NOMO-1 treated with dmso at 0.1 percent for 144 hours (cell line): ENCODE results near the gene DIP2A.
"Not testable (repeated sequence)": the region's sequence is repeated elsewhere in the genome, so short reads cannot be mapped to it uniquely, and the experiment has no call there.

Experiments
- DNase-seq: peaks from one replicate; lab custom pipeline; 2025; ENCODE audit not compliant: unreplicated experiment; lab: John Stamatoyannopoulos, UW

Gene DIP2A

DNA sequence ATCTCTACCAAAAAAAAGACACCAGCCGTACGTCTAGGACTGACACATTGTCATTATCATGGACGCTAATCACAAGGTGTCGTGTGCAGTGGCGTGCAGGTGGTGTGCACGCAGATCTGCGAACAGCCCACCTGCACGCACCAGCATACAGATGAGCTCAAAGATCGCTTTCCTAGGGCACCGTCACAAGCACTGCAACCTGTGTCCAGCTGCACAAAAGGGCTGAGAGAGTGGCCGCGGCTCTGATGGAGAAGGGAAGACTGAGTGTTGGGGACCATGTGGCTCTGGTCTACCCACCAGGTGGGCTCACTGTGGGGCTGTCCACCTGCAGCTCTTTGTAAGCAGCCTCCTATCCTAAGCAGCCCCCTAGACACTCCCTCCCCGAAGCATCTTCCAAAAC, 95.3 kb downstream of the DIP2A start:
- no peak for DNase-seq

GRCh38 chr21:46554431-46555224, 95.9 kb downstream of the DIP2A start:
- DNase-seq, result no peak

- DNase-seq, result no peak
Observed at GRCh38 chr21:46555225-46555617, 96.5 kb downstream of the DIP2A start.

- no peak for DNase-seq
Observed at GRCh38 chr21:46555678-46556077, 97.0 kb downstream of the DIP2A start.

DNA sequence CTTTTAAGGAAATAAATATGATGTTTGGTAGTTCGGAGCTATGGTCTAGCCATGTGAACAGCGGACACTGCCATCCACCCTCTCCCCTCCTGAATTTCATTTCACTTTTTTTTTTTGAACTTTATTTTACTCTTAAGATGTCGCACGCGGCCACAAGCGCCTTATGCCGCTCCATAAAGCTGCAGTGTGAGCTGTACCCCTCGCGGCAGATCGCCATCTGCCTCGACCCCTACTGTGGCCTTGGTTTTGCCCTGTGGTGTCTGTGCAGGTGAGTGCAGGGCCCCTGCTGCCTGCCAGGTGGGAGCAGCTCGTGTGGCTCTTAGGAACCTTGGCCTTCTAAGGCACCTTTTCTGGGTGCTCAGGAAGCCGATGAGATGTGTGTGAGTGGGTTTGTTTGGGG, 98.1 kb downstream of the DIP2A start:
- no peak for DNase-seq

GRCh38 chr21:46557469-46557868, 98.8 kb downstream of the DIP2A start:
- no peak for DNase-seq

DNA sequence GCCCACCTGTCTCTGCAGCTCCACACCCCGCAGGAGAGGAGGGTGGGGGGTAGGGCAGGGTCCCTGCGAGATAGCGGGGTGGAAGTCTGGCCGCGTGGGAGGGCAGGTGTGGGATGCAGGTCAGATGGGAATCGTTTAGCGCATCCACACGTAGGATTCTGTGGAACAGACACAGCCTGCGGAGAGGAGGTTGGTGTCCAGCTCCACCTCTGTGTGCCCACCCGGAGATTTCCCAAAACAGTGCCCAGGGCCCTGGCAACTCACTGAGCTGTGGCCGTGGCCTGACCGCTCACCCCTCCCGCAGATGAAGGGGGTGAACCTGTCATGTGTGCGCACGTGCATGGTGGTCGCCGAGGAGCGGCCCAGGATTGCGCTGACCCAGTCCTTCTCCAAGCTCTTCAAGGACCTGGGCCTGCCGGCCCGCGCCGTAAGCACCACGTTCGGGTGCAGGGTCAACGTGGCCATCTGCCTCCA, 99.3 kb downstream of the DIP2A start:
- DNase-seq, result no peak

GRCh38 chr21:46559291-46559983, 100.7 kb downstream of the DIP2A start:
- DNase-seq, result no peak

- no peak for DNase-seq
Observed at GRCh38 chr21:46560568-46561444, 102.1 kb downstream of the DIP2A start.

DNA sequence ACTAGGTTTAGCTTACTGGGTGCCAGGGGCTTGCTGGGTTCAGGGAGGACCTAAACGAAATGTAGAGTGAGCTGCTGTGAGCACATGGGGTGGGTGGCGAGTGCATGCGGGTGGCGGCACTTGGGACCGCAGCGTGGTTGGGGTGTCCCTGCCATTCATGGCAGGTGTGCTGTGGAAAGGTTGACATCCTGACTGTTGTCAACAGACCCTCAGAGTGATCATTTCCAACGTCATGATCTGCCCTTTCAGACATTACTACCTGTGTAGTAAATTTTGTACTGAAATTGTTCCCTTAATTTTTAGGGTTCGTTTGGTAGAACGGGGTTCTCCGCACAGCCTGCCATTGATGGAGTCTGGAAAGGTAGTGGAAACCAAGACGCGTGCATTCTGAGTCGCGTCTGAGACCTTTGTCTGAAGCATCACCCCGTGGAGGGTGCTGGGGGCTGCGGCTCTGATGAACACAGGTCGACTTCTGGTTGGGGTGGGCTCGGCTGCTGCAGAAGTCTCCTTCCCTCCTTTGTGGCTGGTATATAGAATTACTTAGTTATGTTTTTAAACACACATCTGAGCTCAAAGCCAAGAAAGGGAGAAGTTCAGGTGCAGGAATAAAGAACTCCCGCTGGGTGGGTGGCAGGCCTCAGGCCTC, 102.9 kb downstream of the DIP2A start:
- no peak for DNase-seq

DNA sequence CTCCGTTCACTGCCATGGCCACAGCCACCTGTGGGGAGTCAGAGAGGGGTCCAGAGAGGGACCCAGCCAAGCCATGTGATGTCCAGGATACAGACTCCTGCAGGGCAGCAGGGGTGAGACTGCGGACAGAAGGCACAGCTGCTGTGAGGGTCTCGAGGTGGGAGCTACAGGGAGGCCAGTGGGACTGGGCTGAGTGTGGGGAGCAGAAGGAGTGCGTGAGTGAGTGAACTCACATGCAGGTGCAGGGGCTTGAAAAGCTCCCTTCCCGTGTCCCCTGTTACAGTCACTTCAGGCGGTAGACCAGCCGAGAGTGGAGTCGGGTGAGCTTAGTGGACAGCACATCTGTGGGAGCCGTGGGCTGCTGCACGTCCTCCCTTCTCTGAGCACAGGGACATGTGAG, 103.8 kb downstream of the DIP2A start:
- DNase-seq, result no peak

GRCh38 chr21:46562964-46563607, 104.4 kb downstream of the DIP2A start:
- DNase-seq, result no peak

GRCh38 chr21:46564391-46564790, 105.7 kb downstream of the DIP2A start:
- DNase-seq, result no peak

GRCh38 chr21:46567348-46567747, 108.7 kb downstream of the DIP2A start:
- DNase-seq, result no peak

- no peak for DNase-seq
Observed at GRCh38 chr21:46568562-46568961, 109.9 kb downstream of the DIP2A start.

DNA sequence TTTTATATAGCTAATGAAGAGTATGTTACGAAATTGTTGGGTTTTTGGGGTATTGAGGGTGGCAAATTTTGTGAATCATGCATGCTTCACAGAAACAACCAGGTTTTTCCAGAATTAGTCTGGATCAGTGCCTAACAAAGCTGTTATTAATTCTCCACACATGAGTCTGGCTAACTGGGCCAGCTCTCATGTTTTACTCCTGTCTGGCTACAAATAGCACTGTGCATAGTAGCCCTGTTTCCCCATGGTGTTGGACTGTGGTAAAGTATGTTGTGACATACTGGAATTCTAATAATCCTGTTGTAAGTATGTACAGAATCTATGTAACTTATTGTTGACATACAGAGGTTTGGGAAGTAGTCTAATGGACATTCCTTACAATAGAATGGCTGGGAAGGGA, 110.4 kb downstream of the DIP2A start:
- no peak for DNase-seq

- DNase-seq, result no peak
Observed at GRCh38 chr21:46570119-46570518, 111.4 kb downstream of the DIP2A start.

DNA sequence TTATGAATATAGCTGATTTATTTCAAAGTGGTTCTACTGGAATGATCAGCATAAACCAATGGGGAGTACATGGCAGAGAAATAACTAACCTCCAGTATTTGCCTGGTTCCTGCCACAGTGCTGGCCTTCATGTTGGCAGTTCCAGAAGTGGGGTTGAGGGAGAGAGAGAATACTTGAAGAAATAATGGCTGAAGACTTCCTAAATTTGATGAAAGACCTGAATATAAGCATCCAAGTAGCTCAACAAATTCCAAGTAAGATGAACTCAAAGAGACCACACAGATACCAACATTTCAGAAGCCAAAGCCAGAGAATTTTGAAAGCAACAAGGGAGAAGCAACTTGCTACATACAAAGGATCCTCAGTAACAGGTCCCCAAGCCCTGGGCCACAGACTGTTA, 111.9 kb downstream of the DIP2A start:
- no peak for DNase-seq

DNA sequence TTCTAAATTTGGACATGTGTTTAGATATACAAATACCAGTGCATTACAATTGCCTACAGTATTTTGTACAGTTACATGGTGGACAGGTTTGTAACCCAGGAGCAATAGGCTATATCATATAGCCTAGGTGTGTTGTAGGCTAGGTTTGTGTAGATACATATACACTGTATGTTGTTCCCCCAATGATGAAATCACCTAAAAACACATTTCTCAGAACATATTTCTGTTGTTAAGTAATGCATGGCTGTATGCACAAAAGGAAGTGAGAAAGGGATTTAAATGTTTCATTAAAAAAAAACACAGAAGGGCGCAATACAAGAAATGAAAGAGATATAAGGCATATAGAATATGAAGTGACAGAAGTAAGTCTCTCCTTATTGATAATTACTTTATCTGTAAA, 114.2 kb downstream of the DIP2A start:
- no peak for DNase-seq

- DNase-seq, result not testable (repeated sequence)
Observed at GRCh38 chr21:46577786-46578185, 119.1 kb downstream of the DIP2A start.
